Karpas-422 (cell line): ENCODE data around the gene MPST. TPM values are rescaled to one million over a fixed set of nuclear protein-coding genes. Genes with fewer than 3 reads are reported as not detected.

Source experiments
- DNase-seq: peaks from one replicate; pipeline ENCODE4 v3.0.0-alpha.2; 2015
- H2AFZ ChIP-seq: fragments of 200-600 bp; sonication (generic); 2 replicates; pipeline ENCODE4 v1.6.1; 2014; ENCODE audit warnings: antibody characterized with exemption, low read length, mixed read lengths
- H3K27ac ChIP-seq: fragments of 200-600 bp; sonication (generic); 2 replicates; pipeline ENCODE4 v1.5.1; 2014; ENCODE audit warnings: mild to moderate bottlenecking, low read length, moderate library complexity
- H3K27me3 ChIP-seq: fragments of 200-600 bp; sonication (generic); 2 replicates; pipeline ENCODE4 v1.6.1; 2014; ENCODE audit warnings: low read length, mixed read lengths
- H3K36me3 ChIP-seq: fragments of 200-600 bp; sonication (generic); 2 replicates; pipeline ENCODE4 v1.6.1; 2014; ENCODE audit warnings: low read length, mixed read lengths; ENCODE audit not compliant: insufficient read depth
- H3K4me1 ChIP-seq: fragments of 200-600 bp; sonication (generic); 2 replicates; pipeline ENCODE4 v1.6.1; 2014; ENCODE audit warnings: mild to moderate bottlenecking, low read length, mixed read lengths
- H3K4me2 ChIP-seq: fragments of 200-600 bp; sonication (generic); 2 replicates; pipeline ENCODE4 v1.6.1; 2014; ENCODE audit warnings: low read length, low read depth, mild to moderate bottlenecking; ENCODE audit not compliant: poor library complexity, severe bottlenecking
- H3K4me3 ChIP-seq: fragments of 200-600 bp; sonication (generic); 2 replicates; pipeline ENCODE4 v1.5.1; 2014; ENCODE audit warnings: mild to moderate bottlenecking, antibody characterized with exemption, low read length, mixed read lengths
- H3K79me2 ChIP-seq: fragments of 200-600 bp; sonication (generic); 2 replicates; pipeline ENCODE4 v1.6.1; 2014; ENCODE audit warnings: mild to moderate bottlenecking, low read length, mixed read lengths
- H3K9ac ChIP-seq: fragments of 200-600 bp; sonication (generic); 2 replicates; pipeline ENCODE4 v1.6.0; 2014; ENCODE audit warnings: low read length
- H3K9me2 ChIP-seq: fragments of 200-600 bp; sonication (generic), shearing (Covaris generic); replicated peaks from 2 replicates; pipeline ENCODE4 v1.6.0; 2014; ENCODE audit warnings: mild to moderate bottlenecking, low read length, moderate library complexity; ENCODE audit not compliant: insufficient read depth
- H3K9me3 ChIP-seq: fragments of 300-700, 200-600 bp; sonication (generic); 2 replicates; pipeline ENCODE4 v1.6.1; 2014; ENCODE audit warnings: low read length, mixed read lengths
- H4K20me1 ChIP-seq: fragments of 200-600 bp; sonication (generic); 2 replicates; pipeline ENCODE4 v1.6.1; 2014; ENCODE audit warnings: mild to moderate bottlenecking, antibody characterized with exemption, low read length, low read depth; ENCODE audit not compliant: insufficient read depth
- total RNA-seq: library from RNA; depleted of rRNA; stranded (reverse); fragments of >200 nt; shearing (Covaris generic); gene quantifications from 2 replicates; pipeline ENCODE4 v1.2.3, GENCODE V29; 2014; ENCODE audit warnings: low replicate concordance

Gene MPST
- total RNA-seq, 1 experiment from 2014 or later, result 26.1 TPM

DNA sequence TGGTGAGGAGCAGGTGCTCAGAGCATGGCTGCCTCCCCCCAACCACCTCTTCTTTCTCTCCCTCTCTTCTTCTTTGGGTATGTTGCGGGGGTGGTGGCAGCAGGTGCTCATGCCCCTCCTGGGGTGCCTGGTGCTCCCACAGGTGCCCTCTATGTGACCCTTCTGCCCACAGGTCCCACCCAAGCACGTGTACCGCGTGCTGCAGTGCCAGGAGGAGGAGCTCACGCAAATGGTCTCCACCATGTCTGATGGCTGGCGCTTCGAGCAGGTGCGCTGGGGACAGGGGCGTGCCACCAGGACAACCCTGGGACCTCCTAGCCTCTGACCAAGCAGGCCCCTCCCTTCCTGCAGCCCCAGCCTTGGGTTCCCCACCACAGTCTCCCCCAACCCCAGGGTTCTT, 37.7 kb downstream of the MPST start:
- no peaks in the 10 kb centered on the region for H3K27me3 ChIP-seq
- no peak overlapping the region for H3K27ac ChIP-seq
- no peaks in the 10 kb centered on the region for H3K9me2 ChIP-seq
- H3K79me2 ChIP-seq, result no peaks in the 10 kb centered on the region
- H3K9ac ChIP-seq, result no peak overlapping the region
- no peak overlapping the region for H3K4me3 ChIP-seq
- peaks cover 12% of the 10 kb centered on the region for H3K4me1 ChIP-seq
- H4K20me1 ChIP-seq, result no peaks in the 10 kb centered on the region
- H3K36me3 ChIP-seq, result no peaks in the 10 kb centered on the region
- no peak overlapping the region for H2AFZ ChIP-seq
- no peaks in the 10 kb centered on the region for H3K9me3 ChIP-seq
- DNase-seq, result no peak
- no peak overlapping the region for H3K4me2 ChIP-seq

- H3K9me2 ChIP-seq, result no peaks in the 10 kb centered on the region
- peaks cover 15% of the 10 kb centered on the region for H3K4me1 ChIP-seq
- no peak overlapping the region for H3K27ac ChIP-seq
- H3K4me2 ChIP-seq, result no peak overlapping the region
- H2AFZ ChIP-seq, result no peak overlapping the region
- no peaks in the 10 kb centered on the region for H4K20me1 ChIP-seq
- no peaks in the 10 kb centered on the region for H3K9me3 ChIP-seq
- H3K4me3 ChIP-seq, result no peak overlapping the region
- no peak overlapping the region for H3K9ac ChIP-seq
- DNase-seq, result no peak
- H3K36me3 ChIP-seq, result no peaks in the 10 kb centered on the region
- no peaks in the 10 kb centered on the region for H3K79me2 ChIP-seq
- no peaks in the 10 kb centered on the region for H3K27me3 ChIP-seq
Observed at GRCh38 chr22:37057796-37058510, 38.4 kb downstream of the MPST start.

DNA sequence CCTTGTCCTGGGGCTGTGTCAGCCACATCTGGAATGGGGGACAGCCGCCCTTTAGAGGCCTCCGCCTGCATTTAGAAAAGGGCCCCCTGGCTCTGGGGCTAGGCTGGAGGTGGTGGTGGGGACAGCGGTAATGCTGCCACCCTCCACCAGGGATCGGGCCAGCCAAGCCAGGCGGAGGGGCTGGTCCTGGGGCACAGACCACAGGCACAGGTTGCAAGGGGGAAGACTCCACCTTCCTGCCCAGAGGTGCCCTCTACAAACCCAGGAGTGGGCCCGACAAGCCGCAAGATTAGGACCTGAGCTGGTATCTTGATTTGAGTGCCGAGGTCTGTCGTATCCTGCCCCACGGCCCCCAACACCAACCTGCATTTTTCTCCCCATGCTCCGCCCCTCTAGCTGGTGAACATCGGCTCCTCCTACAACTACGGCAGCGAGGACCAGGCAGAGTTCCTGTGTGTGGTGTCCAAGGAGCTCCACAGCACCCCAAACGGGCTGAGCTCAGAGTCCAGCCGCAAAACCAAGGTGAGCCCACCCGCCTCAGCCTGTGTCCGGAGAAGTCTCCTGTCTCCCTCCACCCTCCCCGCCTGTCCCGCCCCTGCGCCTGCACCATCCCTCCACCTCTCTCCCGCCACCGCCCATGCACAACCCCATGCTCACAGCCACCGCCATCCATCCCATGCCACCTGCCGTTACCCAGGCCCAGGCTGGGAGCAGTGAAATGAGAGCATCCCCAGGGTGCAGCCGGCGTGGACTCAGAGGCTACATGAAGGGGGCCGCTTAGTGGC, 39.6 kb downstream of the MPST start:
- H3K9me3 ChIP-seq, result no peaks in the 10 kb centered on the region
- no peaks in the 10 kb centered on the region for H3K27me3 ChIP-seq
- H3K4me1 ChIP-seq, result peaks cover 19% of the 10 kb centered on the region
- H3K36me3 ChIP-seq, result no peaks in the 10 kb centered on the region
- H3K9me2 ChIP-seq, result no peaks in the 10 kb centered on the region
- H3K79me2 ChIP-seq, result no peaks in the 10 kb centered on the region
- no peak for DNase-seq
- no peak overlapping the region for H3K27ac ChIP-seq
- no peak overlapping the region for H3K4me3 ChIP-seq
- H4K20me1 ChIP-seq, result no peaks in the 10 kb centered on the region
- no peak overlapping the region for H3K4me2 ChIP-seq
- no peak overlapping the region for H3K9ac ChIP-seq
- no peak overlapping the region for H2AFZ ChIP-seq

- no peak overlapping the region for H2AFZ ChIP-seq
- no peak overlapping the region for H3K4me3 ChIP-seq
- H4K20me1 ChIP-seq, result no peaks in the 10 kb centered on the region
- H3K4me1 ChIP-seq, result peaks cover 19% of the 10 kb centered on the region
- no peaks in the 10 kb centered on the region for H3K36me3 ChIP-seq
- no peaks in the 10 kb centered on the region for H3K79me2 ChIP-seq
- H3K4me2 ChIP-seq, result no peak overlapping the region
- H3K9me2 ChIP-seq, result no peaks in the 10 kb centered on the region
- H3K27me3 ChIP-seq, result no peaks in the 10 kb centered on the region
- H3K9ac ChIP-seq, result no peak overlapping the region
- H3K27ac ChIP-seq, result no peak overlapping the region
- no peak for DNase-seq
- H3K9me3 ChIP-seq, result no peaks in the 10 kb centered on the region
Observed at GRCh38 chr22:37059876-37060449, 40.4 kb downstream of the MPST start.

- no peak for DNase-seq
- Histone ChIP-seq H3K27me3 (no peaks in the 10 kb centered on the region), H3K27ac (no peak overlapping the region), H3K9me3 (no peaks in the 10 kb centered on the region), H2AFZ (no peak overlapping the region), H3K36me3 (no peaks in the 10 kb centered on the region), H3K9me2 (no peaks in the 10 kb centered on the region), H3K9ac (no peak overlapping the region), H3K4me1 (peaks cover 19% of the 10 kb centered on the region), H3K79me2 (no peaks in the 10 kb centered on the region), H4K20me1 (no peaks in the 10 kb centered on the region), H3K4me2 (no peak overlapping the region), H3K4me3 (no peak overlapping the region)
Observed at GRCh38 chr22:37060801-37061610, 41.5 kb downstream of the MPST start.

DNA sequence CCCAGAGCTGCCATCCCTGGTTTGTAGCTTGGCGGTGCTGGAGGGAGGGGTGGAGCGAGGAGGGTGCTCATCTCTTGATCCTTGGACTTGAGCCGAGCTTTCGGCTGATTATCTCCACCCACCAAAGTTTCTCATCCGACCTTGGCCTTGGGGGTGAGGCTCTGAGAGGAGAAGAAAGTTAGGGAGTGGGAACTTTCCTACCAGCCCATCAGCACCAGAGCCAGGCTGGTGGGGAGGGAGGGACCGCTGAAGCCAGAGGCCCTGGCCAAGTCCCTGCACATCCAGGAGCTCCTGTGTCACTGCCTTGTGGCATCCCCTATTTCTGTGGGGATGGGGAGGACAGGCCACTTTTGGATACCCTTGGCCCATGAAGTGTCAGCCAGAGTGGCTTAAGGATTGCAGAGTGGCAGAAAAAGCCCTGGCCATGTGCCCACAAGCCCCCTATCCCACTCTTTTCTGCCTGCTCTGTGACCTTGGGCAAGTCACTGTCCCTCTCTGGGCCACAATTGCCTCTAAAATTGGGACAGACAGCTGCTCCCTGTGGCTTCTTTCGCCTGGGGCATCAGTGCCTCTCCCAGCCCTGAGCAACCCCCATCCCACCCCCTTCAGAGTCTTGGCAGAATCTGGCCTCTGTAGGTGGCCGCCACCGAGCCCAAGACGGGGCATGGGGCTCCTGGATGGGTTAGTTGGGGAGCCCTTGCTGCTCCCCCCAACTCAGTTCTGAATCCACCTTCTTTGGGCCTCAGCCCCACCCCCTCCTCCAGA, 42.3 kb downstream of the MPST start:
- H3K79me2 ChIP-seq, result no peaks in the 10 kb centered on the region
- H3K9me3 ChIP-seq, result no peaks in the 10 kb centered on the region
- no peaks in the 10 kb centered on the region for H4K20me1 ChIP-seq
- H3K4me2 ChIP-seq, result no peak overlapping the region
- H3K9me2 ChIP-seq, result no peaks in the 10 kb centered on the region
- H3K27ac ChIP-seq, result no peak overlapping the region
- H3K27me3 ChIP-seq, result no peaks in the 10 kb centered on the region
- H3K4me1 ChIP-seq, result peaks cover 19% of the 10 kb centered on the region
- H2AFZ ChIP-seq, result no peak overlapping the region
- H3K9ac ChIP-seq, result no peak overlapping the region
- H3K36me3 ChIP-seq, result no peaks in the 10 kb centered on the region
- H3K4me3 ChIP-seq, result no peak overlapping the region
- DNase-seq, result no peak

DNA sequence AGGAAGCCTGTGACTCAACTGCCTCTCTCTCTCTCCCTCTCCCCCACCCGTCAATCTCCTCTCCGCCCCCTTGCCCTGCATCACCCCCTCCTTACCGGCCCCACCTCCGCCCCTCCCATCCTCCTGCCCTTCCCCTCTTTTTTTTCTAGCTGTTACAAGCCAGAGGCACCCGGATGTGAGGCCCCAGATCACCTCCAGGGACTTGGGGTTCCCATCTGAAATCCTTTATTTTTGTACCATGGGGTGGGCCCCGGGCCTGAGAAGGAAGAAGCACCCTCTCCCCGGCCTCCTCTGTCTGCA, 42.8 kb downstream of the MPST start:
- Histone ChIP-seq H3K9ac (no peak overlapping the region), H3K4me2 (no peak overlapping the region), H3K27me3 (no peaks in the 10 kb centered on the region), H3K4me3 (no peak overlapping the region), H3K79me2 (no peaks in the 10 kb centered on the region), H3K27ac (no peak overlapping the region), H3K9me3 (no peaks in the 10 kb centered on the region), H2AFZ (no peak overlapping the region), H3K36me3 (no peaks in the 10 kb centered on the region), H3K4me1 (peaks cover 19% of the 10 kb centered on the region), H3K9me2 (no peaks in the 10 kb centered on the region), H4K20me1 (no peaks in the 10 kb centered on the region)
- no peak for DNase-seq
